ENCODE data around the gene TNPO1.
A peak's percentile ranks its signal among the peaks of the same experiment; 100 is the strongest.

The TNPO1 gene

DNA sequence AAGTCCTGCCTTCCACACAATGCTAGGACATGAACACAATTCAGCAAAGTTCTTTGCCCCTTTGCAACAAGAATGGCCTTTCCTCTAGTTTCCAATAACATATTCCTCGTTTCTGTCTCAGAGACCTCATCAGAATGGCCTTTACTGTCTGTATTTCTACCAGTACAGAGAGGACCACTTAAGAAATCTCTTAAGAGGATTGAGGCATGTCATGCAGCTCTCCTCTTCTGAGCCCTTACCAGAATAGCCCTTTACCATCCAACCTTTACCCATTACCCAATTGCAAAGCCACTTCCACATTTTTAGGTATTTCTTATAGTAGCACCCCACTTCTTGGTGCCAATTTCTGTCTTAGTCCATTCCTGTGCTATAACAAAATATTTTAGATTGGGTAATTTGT is 20.3 kb downstream of the TNPO1 start:
- DNase-seq (ENCODE audit: insufficient read length, low spot score) (no peak), FAIRE-seq (no peak)
- TF ChIP-seq POLR2A (IDR thresholded peaks at IDR 0.05; ENCODE audit: low read depth, low read length), result no peak

- no peak for FAIRE-seq
- no peak for DNase-seq (ENCODE audit: insufficient read length, low spot score)
- no peak for TF ChIP-seq POLR2A (IDR thresholded peaks at IDR 0.05; ENCODE audit: low read depth, low read length)
These were observed 21.1 kb downstream of the TNPO1 start for GRCh38 chr5:72837524-72838096.

DNA sequence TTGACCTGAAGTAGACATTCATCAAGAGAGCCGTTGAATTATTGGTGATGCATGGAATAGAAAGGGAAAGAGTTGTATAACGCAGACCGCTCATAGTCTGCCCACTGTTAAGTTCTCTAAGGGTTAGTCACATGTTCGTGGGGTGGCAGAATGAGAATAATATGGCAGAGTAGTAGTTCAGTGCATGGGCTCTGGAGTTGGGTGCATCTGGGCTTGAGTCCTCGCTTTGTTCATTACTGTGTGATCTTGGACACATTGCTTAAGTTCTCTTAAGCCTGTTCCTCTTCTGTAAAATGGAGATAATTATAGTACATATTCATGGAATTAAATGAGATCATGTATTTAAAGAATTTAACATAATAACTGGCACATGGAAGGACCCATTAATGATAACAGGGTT is 23.6 kb downstream of the TNPO1 start:
- no peak for DNase-seq (ENCODE audit: insufficient read length, low spot score)
- TF ChIP-seq POLR2A (IDR thresholded peaks at IDR 0.05; ENCODE audit: low read depth, low read length), result no peak
- peak; percentile 20 for FAIRE-seq

- TF ChIP-seq POLR2A (IDR thresholded peaks at IDR 0.05; ENCODE audit: low read depth, low read length), result no peak
- peak; percentile 75 for FAIRE-seq
- DNase-seq (ENCODE audit: insufficient read length, low spot score), result no peak
These were observed 25.5 kb downstream of the TNPO1 start for GRCh38 chr5:72841756-72842535.

DNA sequence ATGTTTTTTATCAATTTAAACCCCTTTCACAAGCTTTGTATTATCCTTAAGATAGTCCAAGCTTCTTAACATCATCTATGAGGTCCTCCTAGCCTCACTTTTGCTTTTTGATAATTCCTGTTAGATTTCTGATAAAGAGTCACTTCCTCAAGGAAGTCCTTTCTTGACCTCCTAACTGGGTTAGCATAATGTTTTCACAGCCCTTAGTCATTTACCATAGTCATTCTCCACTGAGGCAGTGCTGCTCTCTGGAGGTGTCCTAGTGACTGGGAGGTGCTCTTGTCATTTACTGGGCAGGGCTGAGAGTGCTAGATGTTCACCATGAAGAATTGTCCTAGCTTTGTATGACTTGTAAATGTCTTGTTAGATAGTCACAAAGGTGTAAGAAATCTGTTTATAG is 26.4 kb downstream of the TNPO1 start:
- FAIRE-seq (peak; percentile 99), DNase-seq (ENCODE audit: insufficient read length, low spot score) (peak; percentile 31)
- no peak for TF ChIP-seq POLR2A (IDR thresholded peaks at IDR 0.05; ENCODE audit: low read depth, low read length)

- DNase-seq (ENCODE audit: insufficient read length, low spot score) (no peak), FAIRE-seq (peak; percentile 43)
- no peak for TF ChIP-seq POLR2A (IDR thresholded peaks at IDR 0.05; ENCODE audit: low read depth, low read length)
These were observed 27.8 kb downstream of the TNPO1 start for GRCh38 chr5:72844218-72844603.

DNA sequence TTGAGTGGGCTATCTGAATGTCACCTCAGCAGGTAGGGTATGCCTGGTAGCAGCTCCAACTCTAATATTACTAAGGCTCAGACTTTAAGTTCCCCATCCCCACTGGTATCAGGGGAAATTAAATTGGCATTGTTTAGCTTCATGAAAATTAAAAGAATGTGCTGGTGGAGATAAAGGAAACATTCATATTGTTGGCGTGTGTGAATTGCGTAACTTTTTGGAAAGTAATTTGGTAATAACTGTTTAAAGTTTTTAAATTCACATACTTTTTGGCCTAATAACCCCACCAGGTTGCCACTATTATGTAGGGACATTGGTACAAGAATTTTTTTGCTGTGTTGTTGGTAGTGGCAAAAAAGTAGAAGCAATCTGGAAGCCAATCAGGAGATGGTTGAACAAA is 29.4 kb downstream of the TNPO1 start:
- DNase-seq (ENCODE audit: insufficient read length, low spot score) (no peak), FAIRE-seq (peak; percentile 55)
- TF ChIP-seq POLR2A (IDR thresholded peaks at IDR 0.05; ENCODE audit: low read depth, low read length), result no peak

DNA sequence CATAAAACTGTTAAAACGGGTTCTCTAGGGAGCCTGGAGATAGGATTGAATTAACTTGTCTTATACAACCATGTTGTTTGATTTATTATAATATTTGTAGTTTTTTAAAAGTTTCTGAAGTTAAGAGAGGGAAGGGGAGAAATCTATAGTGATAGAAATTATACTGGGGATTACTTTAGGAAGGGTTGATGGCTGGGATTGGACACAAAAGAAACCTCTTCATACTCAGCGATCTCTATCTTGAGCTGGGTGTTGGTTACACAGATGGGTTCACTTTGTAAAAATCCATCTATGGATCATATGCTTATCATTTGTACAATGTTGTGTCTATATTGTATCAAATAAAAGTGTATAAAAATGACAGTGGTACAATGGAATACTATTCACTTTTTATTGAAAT is 30.0 kb downstream of the TNPO1 start:
- no peak for FAIRE-seq
- no peak for TF ChIP-seq POLR2A (IDR thresholded peaks at IDR 0.05; ENCODE audit: low read depth, low read length)
- DNase-seq (ENCODE audit: insufficient read length, low spot score), result no peak

- FAIRE-seq (no peak), DNase-seq (ENCODE audit: insufficient read length, low spot score) (no peak)
These were observed 31.0 kb downstream of the TNPO1 start for GRCh38 chr5:72847439-72847838.

DNA sequence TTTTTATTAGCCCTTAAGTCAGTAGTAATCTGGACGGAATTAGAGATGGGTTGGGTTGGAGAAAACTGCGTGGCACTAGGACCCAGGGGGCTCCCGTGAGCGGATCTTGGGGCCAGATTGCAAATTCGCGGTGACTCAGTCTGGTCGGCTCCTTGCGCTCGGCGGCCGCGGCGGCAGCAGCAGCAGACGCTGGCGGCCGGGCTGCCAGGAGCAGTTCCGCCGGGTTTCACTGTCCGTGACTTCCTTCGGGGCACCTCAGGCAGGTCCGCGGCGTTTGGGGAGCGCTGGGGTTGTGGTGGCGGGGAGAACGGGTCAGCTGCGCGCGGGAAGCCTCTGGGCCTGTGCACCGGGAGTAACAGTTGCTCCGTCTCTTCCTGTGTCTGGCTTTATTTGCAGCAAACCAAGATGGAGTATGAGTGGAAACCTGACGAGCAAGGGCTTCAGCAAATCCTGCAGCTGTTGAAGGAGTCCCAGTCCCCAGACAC is 31.6 kb downstream of the TNPO1 start:
- peak; percentile 98 for TF ChIP-seq POLR2A (IDR thresholded peaks at IDR 0.05; ENCODE audit: low read depth, low read length)
- DNase-seq (ENCODE audit: insufficient read length, low spot score) (peak; percentile 58), FAIRE-seq (peak; percentile 68)

More at GRCh38 chr5:72847439-72847838, 31.0 kb downstream of the TNPO1 start:
- no peak for TF ChIP-seq POLR2A (IDR thresholded peaks at IDR 0.05; ENCODE audit: low read depth, low read length)

DNA sequence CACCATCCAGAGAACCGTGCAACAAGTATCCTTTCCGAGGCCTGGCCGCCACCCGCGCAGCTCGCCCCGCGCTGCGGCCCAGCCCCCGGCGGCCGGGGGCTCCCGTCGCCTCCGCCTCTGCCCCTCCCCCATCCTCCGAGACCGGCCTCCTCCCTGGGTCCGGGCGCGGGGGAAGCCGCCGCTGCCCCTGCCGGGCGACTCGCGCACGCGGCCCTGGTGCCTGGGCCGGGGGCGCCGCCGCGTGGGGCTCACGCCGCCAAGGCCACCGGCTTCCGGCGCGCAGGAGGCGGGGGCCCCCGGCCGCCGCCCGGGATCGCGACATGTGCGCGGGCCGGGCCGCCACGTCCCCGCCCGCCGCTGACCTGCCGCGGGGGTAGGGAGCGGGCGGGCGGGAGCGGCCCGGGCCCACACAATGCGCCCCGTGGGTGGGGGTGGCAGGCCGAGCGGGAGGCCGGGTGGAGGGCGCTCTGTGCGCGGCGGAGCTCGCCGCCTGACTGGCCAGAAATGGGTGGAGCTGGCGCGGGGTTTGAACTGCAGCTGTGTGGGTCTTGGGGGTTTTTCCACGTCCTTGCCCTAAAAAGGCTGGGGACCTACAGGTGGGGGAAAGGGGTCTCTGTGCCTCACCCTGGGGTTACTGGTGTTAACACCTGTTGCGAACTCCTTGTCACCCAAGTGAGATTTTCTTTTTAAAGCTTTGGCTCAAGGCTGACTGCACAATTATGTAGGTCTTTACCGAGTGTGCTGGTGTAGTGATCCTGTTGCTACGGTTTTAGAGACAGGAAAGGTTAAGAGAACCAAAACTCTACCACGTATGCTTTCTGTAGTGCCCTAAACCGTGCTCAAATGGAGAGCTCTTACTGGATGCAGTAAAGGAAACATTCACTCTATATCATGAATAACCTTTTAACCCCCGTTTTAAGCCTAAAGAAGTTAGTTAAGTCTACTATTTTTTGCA is 32.3 kb downstream of the TNPO1 start:
- DNase-seq (ENCODE audit: insufficient read length, low spot score), result no peak
- FAIRE-seq, result no peak
- no peak for TF ChIP-seq POLR2A (IDR thresholded peaks at IDR 0.05; ENCODE audit: low read depth, low read length)

DNA sequence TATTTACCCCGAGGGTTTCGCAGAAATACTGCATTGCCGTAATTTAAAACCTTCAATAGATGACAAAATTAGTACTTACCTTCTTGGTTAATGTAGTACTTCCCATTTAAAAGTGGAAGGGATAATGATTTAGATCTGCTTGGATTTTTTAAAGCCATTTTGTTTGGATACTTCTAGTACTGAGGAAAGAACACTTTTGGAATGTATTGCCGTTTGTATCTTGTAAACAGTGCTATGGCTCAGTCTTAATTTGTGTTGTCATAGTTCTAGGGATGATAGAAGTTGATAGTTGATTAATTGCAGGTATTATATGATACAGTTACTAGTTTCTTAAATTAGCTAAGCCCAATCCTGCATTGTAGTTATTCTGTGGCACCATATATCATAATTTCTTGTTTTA is 33.1 kb downstream of the TNPO1 start:
- DNase-seq (ENCODE audit: insufficient read length, low spot score), result no peak
- TF ChIP-seq POLR2A (IDR thresholded peaks at IDR 0.05; ENCODE audit: low read depth, low read length), result no peak
- FAIRE-seq, result peak; percentile 88

GRCh38 chr5:72850113-72850512 is 33.7 kb downstream of the TNPO1 start:
- DNase-seq (ENCODE audit: insufficient read length, low spot score) (no peak), FAIRE-seq (peak; percentile 62)
- TF ChIP-seq POLR2A (IDR thresholded peaks at IDR 0.05; ENCODE audit: low read depth, low read length), result no peak

DNA sequence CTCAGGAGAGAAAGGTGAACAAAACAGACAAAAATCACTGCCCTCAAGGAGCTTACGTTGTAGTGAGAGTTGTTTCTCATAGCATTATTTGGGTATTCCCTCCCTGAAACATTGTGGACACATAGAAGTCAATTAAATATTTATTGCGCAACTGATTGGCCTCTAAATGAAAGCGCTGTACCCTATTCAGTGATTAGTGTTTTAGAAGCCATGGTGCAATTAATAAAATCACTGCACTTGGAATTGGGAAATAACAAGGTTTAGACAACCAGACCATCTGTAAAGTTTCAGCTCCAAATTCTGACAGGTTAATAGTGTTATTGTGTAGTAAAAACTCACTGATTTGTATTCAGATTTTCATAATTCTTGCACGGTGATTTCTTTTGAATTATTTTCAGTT is 35.9 kb downstream of the TNPO1 start:
- FAIRE-seq (no peak), DNase-seq (ENCODE audit: insufficient read length, low spot score) (no peak)
- no peak for TF ChIP-seq POLR2A (IDR thresholded peaks at IDR 0.05; ENCODE audit: low read depth, low read length)
